Nephron progenitor cell (in vitro differentiated cells): ENCODE results near the gene SHC3.
A peak's percentile ranks its signal among the peaks of the same experiment; 100 is the strongest.

ENCODE experiments used
- DNase-seq: peaks from one replicate; pipeline ENCODE4 v3.0.0; 2021
- H3K27ac Mint-ChIP-seq: 2 replicates; pipeline ENCODE4 v1.8.0; 2021; ENCODE audit warnings: mild to moderate bottlenecking, moderate library complexity, mixed read lengths
- H3K27me3 Mint-ChIP-seq: 2 replicates; pipeline ENCODE4 v1.8.0; 2021; ENCODE audit warnings: mild to moderate bottlenecking, low read depth, mixed read lengths; ENCODE audit not compliant: poor library complexity
- H3K36me3 Mint-ChIP-seq: 2 replicates; pipeline ENCODE4 v1.8.0; 2021; ENCODE audit warnings: low read depth, mixed read lengths
- H3K4me1 Mint-ChIP-seq: 2 replicates; pipeline ENCODE4 v1.8.0; 2021; ENCODE audit warnings: mixed read lengths
- H3K4me3 Mint-ChIP-seq: 2 replicates; pipeline ENCODE4 v1.8.0; 2021; ENCODE audit warnings: mild to moderate bottlenecking, moderate library complexity, mixed read lengths
- H3K9me3 Mint-ChIP-seq: 2 replicates; pipeline ENCODE4 v1.8.0; 2021; ENCODE audit warnings: mild to moderate bottlenecking, moderate library complexity, mixed read lengths
- TF ChIP-seq, protein P1 (sequence below): fragments of 200-600 bp; sonication (generic); IDR thresholded peaks from 2 replicates; pipeline ENCODE4 v1.5.0; 2021; ENCODE audit warnings: antibody characterized with exemption

SHC3 gene

DNA sequence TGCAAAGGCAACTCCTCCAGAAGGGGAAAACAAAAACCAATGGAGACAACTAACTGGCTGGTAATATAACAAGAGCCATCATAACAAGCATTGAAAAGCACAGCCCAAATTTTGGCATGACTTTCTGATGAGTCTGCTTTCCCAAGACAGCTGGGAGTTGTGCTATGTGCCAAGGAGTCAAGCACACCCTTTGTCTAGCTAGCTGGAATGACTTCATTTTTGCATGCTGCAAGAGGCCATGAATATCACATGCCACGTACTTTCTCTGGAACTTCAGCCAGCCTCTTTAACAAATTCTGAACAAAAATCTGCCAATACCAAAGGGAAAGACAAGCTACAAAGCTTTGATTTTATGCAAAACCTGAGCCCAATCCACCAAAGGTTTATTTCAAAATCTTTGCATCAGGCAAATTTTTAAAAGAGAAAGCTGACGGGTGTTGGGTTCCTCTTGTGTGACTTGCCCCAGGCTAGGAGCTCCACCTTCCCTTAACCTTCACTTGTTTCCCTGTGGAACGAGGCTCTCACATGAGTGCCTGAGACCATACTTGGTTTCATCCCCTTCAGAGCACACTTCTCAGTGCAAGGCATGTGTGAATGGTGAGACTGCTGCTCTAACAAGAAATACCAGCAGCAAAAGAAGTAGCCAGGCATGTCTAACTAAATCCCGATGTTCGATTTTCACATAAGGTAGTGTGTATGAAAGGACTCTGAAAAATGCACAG is 140.1 kb downstream of the SHC3 start:
- Mint-ChIP-seq H3K9me3 (no peaks in the 10 kb centered on the region), H3K27me3 (no peaks in the 10 kb centered on the region), H3K27ac (no peak overlapping the region), H3K4me3 (no peak overlapping the region), H3K4me1 (peaks cover 24% of the 10 kb centered on the region), H3K36me3 (no peaks in the 10 kb centered on the region)
- no peak for DNase-seq
- TF ChIP-seq, protein P1, sequence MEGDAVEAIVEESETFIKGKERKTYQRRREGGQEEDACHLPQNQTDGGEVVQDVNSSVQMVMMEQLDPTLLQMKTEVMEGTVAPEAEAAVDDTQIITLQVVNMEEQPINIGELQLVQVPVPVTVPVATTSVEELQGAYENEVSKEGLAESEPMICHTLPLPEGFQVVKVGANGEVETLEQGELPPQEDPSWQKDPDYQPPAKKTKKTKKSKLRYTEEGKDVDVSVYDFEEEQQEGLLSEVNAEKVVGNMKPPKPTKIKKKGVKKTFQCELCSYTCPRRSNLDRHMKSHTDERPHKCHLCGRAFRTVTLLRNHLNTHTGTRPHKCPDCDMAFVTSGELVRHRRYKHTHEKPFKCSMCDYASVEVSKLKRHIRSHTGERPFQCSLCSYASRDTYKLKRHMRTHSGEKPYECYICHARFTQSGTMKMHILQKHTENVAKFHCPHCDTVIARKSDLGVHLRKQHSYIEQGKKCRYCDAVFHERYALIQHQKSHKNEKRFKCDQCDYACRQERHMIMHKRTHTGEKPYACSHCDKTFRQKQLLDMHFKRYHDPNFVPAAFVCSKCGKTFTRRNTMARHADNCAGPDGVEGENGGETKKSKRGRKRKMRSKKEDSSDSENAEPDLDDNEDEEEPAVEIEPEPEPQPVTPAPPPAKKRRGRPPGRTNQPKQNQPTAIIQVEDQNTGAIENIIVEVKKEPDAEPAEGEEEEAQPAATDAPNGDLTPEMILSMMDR, result no peak

- H3K4me1 Mint-ChIP-seq, result peaks cover 24% of the 10 kb centered on the region
- H3K36me3 Mint-ChIP-seq, result no peaks in the 10 kb centered on the region
- TF ChIP-seq, protein P1, result no peak
- DNase-seq, result no peak
- H3K4me3 Mint-ChIP-seq, result no peak overlapping the region
- H3K9me3 Mint-ChIP-seq, result no peaks in the 10 kb centered on the region
- no peaks in the 10 kb centered on the region for H3K27me3 Mint-ChIP-seq
- peak overlapping the region; percentile 23 for H3K27ac Mint-ChIP-seq
These were observed 140.7 kb downstream of the SHC3 start for GRCh38 chr9:89037891-89038290.

- H3K4me1 Mint-ChIP-seq, result peaks cover 24% of the 10 kb centered on the region
- no peaks in the 10 kb centered on the region for H3K9me3 Mint-ChIP-seq
- no peak overlapping the region for H3K4me3 Mint-ChIP-seq
- TF ChIP-seq, protein P1, result no peak
- no peaks in the 10 kb centered on the region for H3K27me3 Mint-ChIP-seq
- no peak overlapping the region for H3K27ac Mint-ChIP-seq
- no peaks in the 10 kb centered on the region for H3K36me3 Mint-ChIP-seq
- DNase-seq, result no peak
These were observed 141.3 kb downstream of the SHC3 start for GRCh38 chr9:89037346-89037745.

GRCh38 chr9:89036891-89037290 is 141.7 kb downstream of the SHC3 start:
- H3K27me3 Mint-ChIP-seq, result no peaks in the 10 kb centered on the region
- H3K27ac Mint-ChIP-seq, result no peak overlapping the region
- no peaks in the 10 kb centered on the region for H3K36me3 Mint-ChIP-seq
- TF ChIP-seq, protein P1, result no peak
- peaks cover 24% of the 10 kb centered on the region for H3K4me1 Mint-ChIP-seq
- DNase-seq, result no peak
- no peaks in the 10 kb centered on the region for H3K9me3 Mint-ChIP-seq
- no peak overlapping the region for H3K4me3 Mint-ChIP-seq

DNA sequence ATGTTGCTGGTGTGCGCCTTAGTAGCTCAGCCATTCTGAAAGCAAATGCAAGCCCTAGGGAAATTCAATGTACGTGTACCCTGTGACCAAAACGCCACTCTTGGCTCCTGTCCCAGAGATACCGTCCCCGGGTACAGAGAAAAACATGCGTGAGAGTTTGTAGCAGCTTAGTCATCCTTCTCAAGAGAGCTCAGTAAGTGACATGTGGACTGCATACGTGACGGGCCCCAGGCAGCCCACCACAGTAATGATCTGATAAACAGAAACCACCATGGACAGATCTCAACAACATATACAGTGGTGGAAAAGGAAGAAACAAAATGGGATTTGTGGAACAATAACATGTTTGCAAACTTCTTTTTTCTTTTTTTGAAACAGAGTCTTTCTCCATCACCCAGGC is 142.2 kb downstream of the SHC3 start:
- peak overlapping the region; percentile 73 for H3K27ac Mint-ChIP-seq

More for the DNA sequence above, 142.2 kb downstream of the SHC3 start:
- H3K4me3 Mint-ChIP-seq, result no peak overlapping the region
- H3K36me3 Mint-ChIP-seq, result no peaks in the 10 kb centered on the region
- DNase-seq, result no peak
- TF ChIP-seq, protein P1, result no peak
- peaks cover under 1% of the 10 kb centered on the region for H3K9me3 Mint-ChIP-seq
- peaks cover 24% of the 10 kb centered on the region for H3K4me1 Mint-ChIP-seq
- no peaks in the 10 kb centered on the region for H3K27me3 Mint-ChIP-seq
